ENCODE data around the gene ATP13A5. TPM values are rescaled to one million over a fixed set of nuclear protein-coding genes. Genes with fewer than 3 reads are reported as not detected.

Gene ATP13A5
- total RNA-seq, 1 donor from 2014 or later = not detected

DNA sequence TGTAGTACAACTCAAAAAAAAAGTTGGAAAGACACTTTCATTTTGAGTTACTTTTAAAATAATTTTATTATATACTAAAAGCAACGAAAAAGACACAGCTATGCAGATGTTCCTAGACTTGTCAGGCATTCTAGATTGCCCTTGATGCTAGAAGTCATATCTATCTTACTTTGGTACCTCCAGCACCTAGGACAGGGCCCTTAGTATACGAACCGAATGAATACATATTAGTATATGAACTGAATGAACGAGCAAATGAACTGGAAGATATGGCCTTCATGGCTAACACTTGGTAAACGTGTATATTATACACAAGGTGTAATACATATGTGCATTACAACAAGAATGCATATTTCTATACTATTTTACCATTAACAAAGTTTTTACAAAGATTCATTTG lies 24.1 kb downstream of the ATP13A5 start:
- no peak for FAIRE-seq
- TF ChIP-seq, protein P1, sequence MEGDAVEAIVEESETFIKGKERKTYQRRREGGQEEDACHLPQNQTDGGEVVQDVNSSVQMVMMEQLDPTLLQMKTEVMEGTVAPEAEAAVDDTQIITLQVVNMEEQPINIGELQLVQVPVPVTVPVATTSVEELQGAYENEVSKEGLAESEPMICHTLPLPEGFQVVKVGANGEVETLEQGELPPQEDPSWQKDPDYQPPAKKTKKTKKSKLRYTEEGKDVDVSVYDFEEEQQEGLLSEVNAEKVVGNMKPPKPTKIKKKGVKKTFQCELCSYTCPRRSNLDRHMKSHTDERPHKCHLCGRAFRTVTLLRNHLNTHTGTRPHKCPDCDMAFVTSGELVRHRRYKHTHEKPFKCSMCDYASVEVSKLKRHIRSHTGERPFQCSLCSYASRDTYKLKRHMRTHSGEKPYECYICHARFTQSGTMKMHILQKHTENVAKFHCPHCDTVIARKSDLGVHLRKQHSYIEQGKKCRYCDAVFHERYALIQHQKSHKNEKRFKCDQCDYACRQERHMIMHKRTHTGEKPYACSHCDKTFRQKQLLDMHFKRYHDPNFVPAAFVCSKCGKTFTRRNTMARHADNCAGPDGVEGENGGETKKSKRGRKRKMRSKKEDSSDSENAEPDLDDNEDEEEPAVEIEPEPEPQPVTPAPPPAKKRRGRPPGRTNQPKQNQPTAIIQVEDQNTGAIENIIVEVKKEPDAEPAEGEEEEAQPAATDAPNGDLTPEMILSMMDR (IDR thresholded peaks at IDR 0.05; ENCODE audit: insufficient read depth, low read depth, low read length) = no peak
- TF ChIP-seq EZH2 (IDR thresholded peaks at IDR 0.05; ENCODE audit: insufficient read depth, low read length) = no peak

DNA sequence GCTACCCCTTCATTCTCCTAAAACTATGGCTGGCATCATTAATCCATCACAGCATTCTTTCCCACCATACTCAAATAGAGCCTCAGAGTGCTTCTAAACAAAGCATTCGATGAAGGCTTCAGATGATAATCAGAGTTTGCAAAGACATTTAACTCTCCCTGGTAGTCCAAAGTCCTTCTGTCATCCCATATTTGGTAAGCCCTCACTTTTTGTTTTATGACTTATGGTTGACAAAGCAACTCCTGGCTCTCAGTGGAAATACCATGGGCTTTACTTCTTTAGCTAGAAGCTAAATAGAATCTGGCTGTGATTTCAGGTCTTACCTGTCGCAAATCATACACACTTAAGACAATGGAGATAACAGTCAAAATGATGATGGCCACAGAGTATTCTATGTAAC lies 27.8 kb downstream of the ATP13A5 start:
- Mint-ChIP-seq H3K27ac (ENCODE audit: unreplicated experiment) (no peak overlapping the region), H3K4me3 (ENCODE audit: unreplicated experiment) (no peak overlapping the region), H3K27me3 (ENCODE audit: low read depth, unreplicated experiment) (no peaks in the 10 kb centered on the region), H3K36me3 (ENCODE audit: low read depth, unreplicated experiment) (no peaks in the 10 kb centered on the region), H3K4me1 (ENCODE audit: low read depth, unreplicated experiment) (no peaks in the 10 kb centered on the region), H3K9me3 (ENCODE audit: unreplicated experiment) (no peaks in the 10 kb centered on the region)
- no peak overlapping the region for H3K9ac ChIP-seq (ENCODE audit: low read length)
- FAIRE-seq (no peak), DNase-seq (ENCODE audit: low read depth) (no peak)
- no peaks in the 10 kb centered on the region for H4K20me1 ChIP-seq (ENCODE audit: insufficient read depth, low read length)
- no peaks in the 10 kb centered on the region for H3K27me3 ChIP-seq (ENCODE audit: insufficient read depth, low read length)
- no peak overlapping the region for H3K27ac ChIP-seq (ENCODE audit: low read depth, low read length)
- no peak overlapping the region for H3K4me2 ChIP-seq (ENCODE audit: low read length)
- TF ChIP-seq, protein P1 (IDR thresholded peaks at IDR 0.05; ENCODE audit: insufficient read depth, low read depth, low read length) = no peak
- TF ChIP-seq EZH2 (IDR thresholded peaks at IDR 0.05; ENCODE audit: insufficient read depth, low read length) = no peak
- H2AFZ ChIP-seq (ENCODE audit: low read depth, low read length) = no peak overlapping the region
- no peaks in the 10 kb centered on the region for H3K79me2 ChIP-seq (ENCODE audit: insufficient read depth, low read length)
- peaks cover 4% of the 10 kb centered on the region for H3K4me1 ChIP-seq (ENCODE audit: insufficient read depth, low read length)
- H3K9me3 ChIP-seq (ENCODE audit: insufficient read depth, low read depth, low read length) = no peaks in the 10 kb centered on the region
- H3K4me3 ChIP-seq (ENCODE audit: insufficient read depth, low read depth, low read length) = no peak overlapping the region
- no peaks in the 10 kb centered on the region for H3K36me3 ChIP-seq (ENCODE audit: insufficient read depth, low read length)

More for the DNA sequence above, 24.1 kb downstream of the ATP13A5 start:
- H3K27ac Mint-ChIP-seq (ENCODE audit: unreplicated experiment) = no peak overlapping the region
- Histone ChIP-seq H2AFZ (ENCODE audit: low read depth, low read length) (no peak overlapping the region), H3K4me3 (ENCODE audit: insufficient read depth, low read depth, low read length) (no peak overlapping the region), H3K4me2 (ENCODE audit: low read length) (no peak overlapping the region), H3K36me3 (ENCODE audit: insufficient read depth, low read length) (no peaks in the 10 kb centered on the region), H3K27ac (ENCODE audit: low read depth, low read length) (no peak overlapping the region), H3K9ac (ENCODE audit: low read length) (no peak overlapping the region), H3K79me2 (ENCODE audit: insufficient read depth, low read length) (no peaks in the 10 kb centered on the region), H3K9me3 (ENCODE audit: insufficient read depth, low read depth, low read length) (no peaks in the 10 kb centered on the region), H4K20me1 (ENCODE audit: insufficient read depth, low read length) (no peaks in the 10 kb centered on the region), H3K27me3 (ENCODE audit: insufficient read depth, low read length) (no peaks in the 10 kb centered on the region), H3K4me1 (ENCODE audit: insufficient read depth, low read length) (no peaks in the 10 kb centered on the region)
- no peaks in the 10 kb centered on the region for H3K27me3 Mint-ChIP-seq (ENCODE audit: low read depth, unreplicated experiment)
- no peaks in the 10 kb centered on the region for H3K4me1 Mint-ChIP-seq (ENCODE audit: low read depth, unreplicated experiment)
- no peaks in the 10 kb centered on the region for H3K9me3 Mint-ChIP-seq (ENCODE audit: unreplicated experiment)
- DNase-seq (ENCODE audit: low read depth) = no peak
- no peak overlapping the region for H3K4me3 Mint-ChIP-seq (ENCODE audit: unreplicated experiment)
- H3K36me3 Mint-ChIP-seq (ENCODE audit: low read depth, unreplicated experiment) = no peaks in the 10 kb centered on the region

DNA sequence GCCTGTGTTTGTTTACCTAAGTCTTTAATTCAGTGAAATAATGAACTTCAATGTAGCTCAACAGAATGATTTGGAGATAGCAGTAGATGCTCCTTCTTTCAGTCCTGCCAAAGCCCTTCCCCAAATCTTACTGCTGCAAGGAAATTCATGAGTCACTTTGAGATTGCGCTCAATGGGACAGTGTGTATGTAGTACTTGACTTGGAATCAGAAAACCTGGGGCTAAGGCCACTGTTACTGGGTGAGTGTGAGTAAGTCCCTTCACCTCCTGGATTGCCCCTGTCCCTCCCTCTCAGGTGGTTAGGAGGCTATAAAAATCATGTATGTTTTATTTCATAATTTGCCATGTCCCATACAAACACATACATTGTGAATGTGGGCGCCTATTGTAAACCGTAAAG lies 29.9 kb downstream of the ATP13A5 start:
- H3K4me3 Mint-ChIP-seq (ENCODE audit: unreplicated experiment) = no peak overlapping the region
- Histone ChIP-seq H3K27ac (ENCODE audit: low read depth, low read length) (no peak overlapping the region), H3K4me1 (ENCODE audit: insufficient read depth, low read length) (peaks cover 4% of the 10 kb centered on the region), H3K36me3 (ENCODE audit: insufficient read depth, low read length) (no peaks in the 10 kb centered on the region), H3K4me2 (ENCODE audit: low read length) (no peak overlapping the region), H3K27me3 (ENCODE audit: insufficient read depth, low read length) (no peaks in the 10 kb centered on the region), H4K20me1 (ENCODE audit: insufficient read depth, low read length) (no peaks in the 10 kb centered on the region), H3K9me3 (ENCODE audit: insufficient read depth, low read depth, low read length) (no peaks in the 10 kb centered on the region), H3K9ac (ENCODE audit: low read length) (no peak overlapping the region), H3K4me3 (ENCODE audit: insufficient read depth, low read depth, low read length) (no peak overlapping the region), H2AFZ (ENCODE audit: low read depth, low read length) (no peak overlapping the region), H3K79me2 (ENCODE audit: insufficient read depth, low read length) (no peaks in the 10 kb centered on the region)
- FAIRE-seq (no peak), DNase-seq (ENCODE audit: low read depth) (no peak)
- H3K4me1 Mint-ChIP-seq (ENCODE audit: low read depth, unreplicated experiment) = no peaks in the 10 kb centered on the region
- TF ChIP-seq, protein P1 (IDR thresholded peaks at IDR 0.05; ENCODE audit: insufficient read depth, low read depth, low read length) = no peak
- TF ChIP-seq EZH2 (IDR thresholded peaks at IDR 0.05; ENCODE audit: insufficient read depth, low read length) = no peak
- H3K27me3 Mint-ChIP-seq (ENCODE audit: low read depth, unreplicated experiment) = no peaks in the 10 kb centered on the region
- H3K9me3 Mint-ChIP-seq (ENCODE audit: unreplicated experiment) = no peaks in the 10 kb centered on the region
- no peak overlapping the region for H3K27ac Mint-ChIP-seq (ENCODE audit: unreplicated experiment)
- no peaks in the 10 kb centered on the region for H3K36me3 Mint-ChIP-seq (ENCODE audit: low read depth, unreplicated experiment)

All from astrocyte (in vitro differentiated cells and primary cell).